Measurements from ENCODE around the gene ZNF69.
"Not testable (repeated sequence)": the region's sequence is repeated elsewhere in the genome, so short reads cannot be mapped to it uniquely, and the experiment has no call there.

Gene ZNF69

GRCh38 chr19:11879687-11880266 lies 7.8 kb upstream of the ZNF69 start:
- H3K4me3 ChIP-seq (ENCODE audit: low read depth, low read length); DNase-seq (ENCODE audit: low read depth): not testable (repeated sequence)
- peak; percentile 30 for TF ChIP-seq CTCF (conservative IDR thresholded peaks at IDR 0.05; ENCODE audit: low read depth, low read length)

- DNase-seq (ENCODE audit: low read depth), result no peak
- no peak overlapping the region for H3K4me3 ChIP-seq (ENCODE audit: low read depth, low read length)
- TF ChIP-seq CTCF (conservative IDR thresholded peaks at IDR 0.05; ENCODE audit: low read depth, low read length), result no peak
These were observed 7.0 kb upstream of the ZNF69 start for GRCh38 chr19:11880598-11880997.

GRCh38 chr19:11881151-11881800 lies 6.3 kb upstream of the ZNF69 start:
- TF ChIP-seq CTCF (conservative IDR thresholded peaks at IDR 0.05; ENCODE audit: low read depth, low read length), result peak; percentile 87
- DNase-seq (ENCODE audit: low read depth), result peak; percentile 73
- H3K4me3 ChIP-seq (ENCODE audit: low read depth, low read length), result no peak overlapping the region

- DNase-seq (ENCODE audit: low read depth), result no peak
- TF ChIP-seq CTCF (conservative IDR thresholded peaks at IDR 0.05; ENCODE audit: low read depth, low read length), result no peak
- H3K4me3 ChIP-seq (ENCODE audit: low read depth, low read length), result no peak overlapping the region
These were observed 5.0 kb upstream of the ZNF69 start for GRCh38 chr19:11882606-11883005.

GRCh38 chr19:11887234-11887610 lies 360 bp upstream of the ZNF69 start:
- peak; percentile 28 for DNase-seq (ENCODE audit: low read depth)
- H3K4me3 ChIP-seq (ENCODE audit: low read depth, low read length), result peak overlapping the region; percentile 65
- no peak for TF ChIP-seq CTCF (conservative IDR thresholded peaks at IDR 0.05; ENCODE audit: low read depth, low read length)

GRCh38 chr19:11889901-11890300 lies 2.3 kb downstream of the ZNF69 start:
- DNase-seq (ENCODE audit: low read depth), result peak; percentile 71
- H3K4me3 ChIP-seq (ENCODE audit: low read depth, low read length), result not testable (repeated sequence)

- H3K4me3 ChIP-seq (ENCODE audit: low read depth, low read length), result no peak overlapping the region
- TF ChIP-seq CTCF (conservative IDR thresholded peaks at IDR 0.05; ENCODE audit: low read depth, low read length), result no peak
- DNase-seq (ENCODE audit: low read depth), result no peak
These were observed 3.1 kb downstream of the ZNF69 start for GRCh38 chr19:11890634-11891033.
